ENCODE data around the gene ASNSD1.
"Not testable (repeated sequence)": the region's sequence is repeated elsewhere in the genome, so short reads cannot be mapped to it uniquely, and the experiment has no call there.

The ASNSD1 gene

GRCh38 chr2:189696223-189696622 is 35.0 kb downstream of the ASNSD1 start:
- no peak for DNase-seq

- DNase-seq, result peak; percentile 63
Observed at GRCh38 chr2:189698020-189698887, 37.0 kb downstream of the ASNSD1 start.

- no peak for DNase-seq
Observed at GRCh38 chr2:189700681-189701080, 39.4 kb downstream of the ASNSD1 start.

GRCh38 chr2:189702071-189702470 is 40.8 kb downstream of the ASNSD1 start:
- DNase-seq, result no peak

- DNase-seq, result no peak
Observed at GRCh38 chr2:189709501-189710221, 48.4 kb downstream of the ASNSD1 start.

GRCh38 chr2:189717593-189717992 is 56.3 kb downstream of the ASNSD1 start:
- DNase-seq, result not testable (repeated sequence)

- no peak for DNase-seq
Observed at GRCh38 chr2:189719571-189719970, 58.3 kb downstream of the ASNSD1 start.
